Measurements from ENCODE around the gene APOL4.

DNA sequence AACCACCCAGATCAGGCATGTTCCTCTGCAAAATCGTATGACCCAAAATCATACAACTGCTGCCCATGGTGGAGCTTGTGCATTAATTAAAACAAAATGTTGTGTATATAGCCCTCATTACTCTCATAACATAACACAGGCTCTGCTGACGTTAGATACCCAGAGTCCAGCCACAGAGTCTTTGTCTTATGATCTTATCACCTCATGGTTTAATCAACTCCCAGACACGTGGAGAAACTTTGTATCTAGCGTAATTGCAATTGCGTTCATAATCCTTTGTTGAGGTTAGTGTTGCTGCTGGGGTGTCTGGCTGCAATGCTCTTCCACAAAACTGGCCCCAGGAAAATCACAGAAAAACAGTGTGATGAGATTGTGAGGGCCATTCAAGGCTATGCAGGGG, 46.3 kb upstream of the APOL4 start:
- no peak for TF ChIP-seq POLR2A (IDR thresholded peaks at IDR 0.05)
- TF ChIP-seq, protein P1, sequence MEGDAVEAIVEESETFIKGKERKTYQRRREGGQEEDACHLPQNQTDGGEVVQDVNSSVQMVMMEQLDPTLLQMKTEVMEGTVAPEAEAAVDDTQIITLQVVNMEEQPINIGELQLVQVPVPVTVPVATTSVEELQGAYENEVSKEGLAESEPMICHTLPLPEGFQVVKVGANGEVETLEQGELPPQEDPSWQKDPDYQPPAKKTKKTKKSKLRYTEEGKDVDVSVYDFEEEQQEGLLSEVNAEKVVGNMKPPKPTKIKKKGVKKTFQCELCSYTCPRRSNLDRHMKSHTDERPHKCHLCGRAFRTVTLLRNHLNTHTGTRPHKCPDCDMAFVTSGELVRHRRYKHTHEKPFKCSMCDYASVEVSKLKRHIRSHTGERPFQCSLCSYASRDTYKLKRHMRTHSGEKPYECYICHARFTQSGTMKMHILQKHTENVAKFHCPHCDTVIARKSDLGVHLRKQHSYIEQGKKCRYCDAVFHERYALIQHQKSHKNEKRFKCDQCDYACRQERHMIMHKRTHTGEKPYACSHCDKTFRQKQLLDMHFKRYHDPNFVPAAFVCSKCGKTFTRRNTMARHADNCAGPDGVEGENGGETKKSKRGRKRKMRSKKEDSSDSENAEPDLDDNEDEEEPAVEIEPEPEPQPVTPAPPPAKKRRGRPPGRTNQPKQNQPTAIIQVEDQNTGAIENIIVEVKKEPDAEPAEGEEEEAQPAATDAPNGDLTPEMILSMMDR (IDR thresholded peaks at IDR 0.05) = no peak
